HG03342 (cell line): ENCODE results near the gene RUFY2.

Experiments
- ATAC-seq: cut with Tn5 transposase; IDR thresholded peaks from one replicate; pipeline ENCODE4 v1.9.1; 2021; ENCODE audit warnings: mild to moderate bottlenecking, moderate library complexity; ENCODE audit not compliant: unreplicated experiment

Gene RUFY2

GRCh38 chr10:68365611-68366010, 41.5 kb downstream of the RUFY2 start:
- ATAC-seq: no peak

GRCh38 chr10:68364101-68364886, 42.8 kb downstream of the RUFY2 start:
- no peak for ATAC-seq

- ATAC-seq: no peak
These were observed 44.5 kb downstream of the RUFY2 start for GRCh38 chr10:68362590-68362989.

GRCh38 chr10:68359189-68359588, 47.9 kb downstream of the RUFY2 start:
- no peak for ATAC-seq

- no peak for ATAC-seq
These were observed 53.5 kb downstream of the RUFY2 start for GRCh38 chr10:68353537-68353936.

GRCh38 chr10:68348265-68348741, 58.8 kb downstream of the RUFY2 start:
- no peak for ATAC-seq

GRCh38 chr10:68346774-68347173, 60.3 kb downstream of the RUFY2 start:
- no peak for ATAC-seq

- no peak for ATAC-seq
These were observed 61.5 kb downstream of the RUFY2 start for GRCh38 chr10:68345621-68346020.

GRCh38 chr10:68342909-68343516, 64.1 kb downstream of the RUFY2 start:
- no peak for ATAC-seq

GRCh38 chr10:68340358-68341080, 66.6 kb downstream of the RUFY2 start:
- no peak for ATAC-seq

- no peak for ATAC-seq
These were observed 70.2 kb downstream of the RUFY2 start for GRCh38 chr10:68336754-68337351.

- ATAC-seq: no peak
These were observed 72.2 kb downstream of the RUFY2 start for GRCh38 chr10:68334672-68335467.

- ATAC-seq: no peak
These were observed 73.3 kb downstream of the RUFY2 start for GRCh38 chr10:68333440-68334431.

- ATAC-seq: no peak
These were observed 74.0 kb downstream of the RUFY2 start for GRCh38 chr10:68333058-68333395.

GRCh38 chr10:68332259-68333057, 74.6 kb downstream of the RUFY2 start, which contains the start of gene PBLD:
PBLD (minus strand) TSS chr10:68332928; CDS start chr10:68306844, 26,084 bp downstream.
- ATAC-seq: peak; percentile 25

GRCh38 chr10:68331455-68332258, 75.4 kb downstream of the RUFY2 start, which contains the start of gene HNRNPH3:
HNRNPH3 (plus strand) TSS chr10:68332064; CDS start chr10:68337222, 5,158 bp downstream.
- ATAC-seq: peak; percentile 82

GRCh38 chr10:68330852-68331454, 76.1 kb downstream of the RUFY2 start:
- ATAC-seq: no peak
